ENCODE results near the gene VTN.

DNA sequence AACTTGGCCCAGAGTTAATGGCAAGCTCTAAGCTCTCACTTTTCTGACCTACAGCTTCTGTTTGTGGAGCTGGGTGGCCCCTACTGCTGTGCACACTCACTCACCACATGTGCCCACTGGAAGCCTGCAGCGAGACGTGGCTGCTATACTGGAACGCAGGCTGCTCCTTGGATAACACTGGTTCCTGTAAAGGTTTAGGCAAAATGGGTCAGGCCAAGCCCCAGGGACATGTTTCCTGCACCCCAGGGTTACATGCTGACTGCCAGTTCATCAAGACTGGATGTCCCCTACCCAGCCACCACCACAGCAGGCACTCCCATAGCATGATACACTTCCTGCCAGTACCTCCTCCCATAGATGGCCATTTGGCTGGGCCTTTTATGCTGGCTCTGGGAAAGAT, 21.1 kb downstream of the VTN start:
- TF ChIP-seq, protein P1, sequence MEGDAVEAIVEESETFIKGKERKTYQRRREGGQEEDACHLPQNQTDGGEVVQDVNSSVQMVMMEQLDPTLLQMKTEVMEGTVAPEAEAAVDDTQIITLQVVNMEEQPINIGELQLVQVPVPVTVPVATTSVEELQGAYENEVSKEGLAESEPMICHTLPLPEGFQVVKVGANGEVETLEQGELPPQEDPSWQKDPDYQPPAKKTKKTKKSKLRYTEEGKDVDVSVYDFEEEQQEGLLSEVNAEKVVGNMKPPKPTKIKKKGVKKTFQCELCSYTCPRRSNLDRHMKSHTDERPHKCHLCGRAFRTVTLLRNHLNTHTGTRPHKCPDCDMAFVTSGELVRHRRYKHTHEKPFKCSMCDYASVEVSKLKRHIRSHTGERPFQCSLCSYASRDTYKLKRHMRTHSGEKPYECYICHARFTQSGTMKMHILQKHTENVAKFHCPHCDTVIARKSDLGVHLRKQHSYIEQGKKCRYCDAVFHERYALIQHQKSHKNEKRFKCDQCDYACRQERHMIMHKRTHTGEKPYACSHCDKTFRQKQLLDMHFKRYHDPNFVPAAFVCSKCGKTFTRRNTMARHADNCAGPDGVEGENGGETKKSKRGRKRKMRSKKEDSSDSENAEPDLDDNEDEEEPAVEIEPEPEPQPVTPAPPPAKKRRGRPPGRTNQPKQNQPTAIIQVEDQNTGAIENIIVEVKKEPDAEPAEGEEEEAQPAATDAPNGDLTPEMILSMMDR (IDR thresholded peaks at IDR 0.05; ENCODE audit: low read length), result no peak
- TF ChIP-seq EZH2 (IDR thresholded peaks at IDR 0.05; ENCODE audit: borderline replicate concordance, low read length), result no peak

Data from OCI-LY1 (cell line).